Tibial nerve (tissue), 3 donors: ENCODE data around the gene TRIP11.

ENCODE experiments used
- POLR2A ChIP-seq, 2 donors: fragments of 450-650 bp; IDR thresholded peaks; one replicate each; pipeline ENCODE4 v1.6.1; 2017; ENCODE audit warnings: antibody characterized with exemption in 2 of 2, mild to moderate bottlenecking in 2 of 2, moderate library complexity in 2 of 2
- TF ChIP-seq, protein P1 (sequence below), 5 experiments: fragments of 200-600 bp in 3 of 5; fragments of 450-650 bp in 2 of 5; sonication (generic) in 3 of 5; IDR thresholded peaks; one replicate each; pipeline ENCODE4 v1.5.1; 2016 to 2019; ENCODE audit warnings: antibody characterized with exemption in 5 of 5, mild to moderate bottlenecking in 3 of 5, moderate library complexity in 2 of 5

DNA sequence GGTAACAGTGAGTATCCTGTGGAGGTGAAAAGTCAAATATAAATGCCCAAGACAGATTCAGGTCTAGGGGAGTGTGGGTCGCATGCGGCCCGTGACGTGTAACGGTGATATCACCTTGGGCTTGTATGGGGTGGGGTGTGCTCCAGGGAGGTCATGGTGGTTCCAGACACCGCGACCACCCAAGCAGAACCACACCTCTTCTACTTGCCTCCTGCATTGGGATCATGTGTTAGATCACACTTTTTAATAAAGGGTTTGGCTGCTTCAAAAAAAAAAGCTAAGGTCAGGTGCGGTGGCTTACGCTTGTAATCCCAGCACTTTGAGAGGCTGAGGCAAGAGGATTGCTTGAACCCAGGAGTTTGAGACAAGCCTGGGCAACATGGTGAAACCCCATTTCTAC, 96.9 kb downstream of the TRIP11 start:
- TF ChIP-seq, protein P1, sequence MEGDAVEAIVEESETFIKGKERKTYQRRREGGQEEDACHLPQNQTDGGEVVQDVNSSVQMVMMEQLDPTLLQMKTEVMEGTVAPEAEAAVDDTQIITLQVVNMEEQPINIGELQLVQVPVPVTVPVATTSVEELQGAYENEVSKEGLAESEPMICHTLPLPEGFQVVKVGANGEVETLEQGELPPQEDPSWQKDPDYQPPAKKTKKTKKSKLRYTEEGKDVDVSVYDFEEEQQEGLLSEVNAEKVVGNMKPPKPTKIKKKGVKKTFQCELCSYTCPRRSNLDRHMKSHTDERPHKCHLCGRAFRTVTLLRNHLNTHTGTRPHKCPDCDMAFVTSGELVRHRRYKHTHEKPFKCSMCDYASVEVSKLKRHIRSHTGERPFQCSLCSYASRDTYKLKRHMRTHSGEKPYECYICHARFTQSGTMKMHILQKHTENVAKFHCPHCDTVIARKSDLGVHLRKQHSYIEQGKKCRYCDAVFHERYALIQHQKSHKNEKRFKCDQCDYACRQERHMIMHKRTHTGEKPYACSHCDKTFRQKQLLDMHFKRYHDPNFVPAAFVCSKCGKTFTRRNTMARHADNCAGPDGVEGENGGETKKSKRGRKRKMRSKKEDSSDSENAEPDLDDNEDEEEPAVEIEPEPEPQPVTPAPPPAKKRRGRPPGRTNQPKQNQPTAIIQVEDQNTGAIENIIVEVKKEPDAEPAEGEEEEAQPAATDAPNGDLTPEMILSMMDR (IDR thresholded peaks at IDR 0.05), result no peak
- no peak for TF ChIP-seq POLR2A (IDR thresholded peaks at IDR 0.05)
